Fibroblast of villous mesenchyme (primary cell): ENCODE data around the gene OVOL3. TPM values are rescaled to one million over a fixed set of nuclear protein-coding genes. Genes with fewer than 3 reads are reported as not detected.
A peak's percentile ranks its signal among the peaks of the same experiment; 100 is the strongest.

Experiments
- DNase-seq: peaks from one replicate; pipeline ENCODE4 v3.0.0-alpha.2; 2010; ENCODE audit warnings: low read depth
- H3K4me3 ChIP-seq: 2 replicates; pipeline ENCODE4 v1.5.1; 2011; ENCODE audit warnings: low read depth, mild to moderate bottlenecking, low read length
- CTCF ChIP-seq: IDR thresholded peaks from 2 replicates; pipeline ENCODE4 v1.5.1; 2012; ENCODE audit warnings: low read depth, mild to moderate bottlenecking, low read length; ENCODE audit not compliant: insufficient read depth
- total RNA-seq: library from RNA; depleted of rRNA; stranded (reverse); fragments of >200 nt; gene quantifications from 2 replicates; pipeline ENCODE4 v1.2.3, GENCODE V29; 2012

Gene OVOL3
- total RNA-seq, 1 donor: not detected

- DNase-seq: peak; percentile 100
- H3K4me3 ChIP-seq: peak within 1 kb of the TSS; percentile 97
- TF ChIP-seq CTCF: no peak
These were observed 3.9 kb downstream of the OVOL3 start, which contains the start of gene POLR2I for GRCh38 chr19:36114721-36115452. TSS of gene POLR2I (minus strand) at chr19:36114875. CDS start at chr19:36114856, 19 bp downstream.

DNA sequence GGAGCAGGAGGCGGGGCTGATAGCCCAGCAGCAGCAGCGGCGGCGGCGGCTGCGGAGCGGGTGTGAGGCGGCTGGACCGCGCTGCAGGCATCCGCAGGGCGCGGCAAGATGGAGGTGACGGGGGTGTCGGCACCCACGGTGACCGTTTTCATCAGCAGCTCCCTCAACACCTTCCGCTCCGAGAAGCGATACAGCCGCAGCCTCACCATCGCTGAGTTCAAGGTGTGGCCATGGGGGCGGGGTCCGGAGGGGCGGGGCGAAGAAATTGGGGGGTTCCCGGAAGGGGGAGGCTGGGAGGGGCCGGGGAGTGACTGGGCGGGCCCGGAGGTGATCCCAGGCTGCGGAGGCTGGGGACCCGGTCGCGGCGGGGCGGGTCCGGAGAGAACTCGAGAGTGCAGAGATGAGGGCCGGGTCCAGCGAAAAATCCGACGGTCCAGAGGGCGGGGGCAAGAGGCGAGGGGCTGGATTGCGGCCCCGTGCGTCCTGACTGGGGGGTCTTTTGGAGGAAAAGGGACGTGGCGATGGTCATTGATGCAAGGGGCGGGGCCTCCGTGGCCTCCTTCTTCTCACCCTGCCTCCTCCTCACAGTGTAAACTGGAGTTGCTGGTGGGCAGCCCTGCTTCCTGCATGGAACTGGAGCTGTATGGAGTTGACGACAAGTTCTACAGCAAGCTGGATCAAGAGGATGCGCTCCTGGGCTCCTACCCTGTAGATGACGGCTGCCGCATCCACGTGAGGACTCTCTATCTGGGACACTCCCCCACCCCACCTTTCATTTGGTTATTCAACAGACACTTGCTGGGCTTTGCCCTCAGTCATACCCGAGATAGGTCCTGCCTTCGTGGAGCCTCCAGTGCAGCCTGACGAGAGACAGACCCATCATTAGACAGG, 4.8 kb downstream of the OVOL3 start, which contains the start of gene TBCB:
TSS of gene TBCB (plus strand) at position 16 of the 891 bp plus-strand sequence. CDS start at position 109, 93 bp downstream.
- H3K4me3 ChIP-seq: peak within 1 kb of the TSS; percentile 97
- TF ChIP-seq CTCF: no peak
- DNase-seq: peak; percentile 32

DNA sequence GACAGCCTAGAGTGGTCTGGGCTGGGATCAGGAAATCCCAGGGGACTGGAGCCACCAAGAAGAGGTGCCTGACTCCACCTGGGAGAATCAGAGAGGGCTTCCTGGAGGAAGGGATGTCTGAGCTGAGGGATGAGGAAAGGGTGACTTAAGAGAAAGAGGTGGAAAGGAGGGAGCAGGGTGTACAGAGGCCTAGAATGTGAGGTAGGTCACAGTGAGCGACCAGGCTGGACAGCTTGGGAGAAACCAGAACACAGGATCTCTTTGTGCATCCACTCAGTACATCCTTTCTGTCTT, 5.3 kb downstream of the OVOL3 start:
- no peak for DNase-seq
- H3K4me3 ChIP-seq: peak overlapping the region; percentile 80
- TF ChIP-seq CTCF: no peak

DNA sequence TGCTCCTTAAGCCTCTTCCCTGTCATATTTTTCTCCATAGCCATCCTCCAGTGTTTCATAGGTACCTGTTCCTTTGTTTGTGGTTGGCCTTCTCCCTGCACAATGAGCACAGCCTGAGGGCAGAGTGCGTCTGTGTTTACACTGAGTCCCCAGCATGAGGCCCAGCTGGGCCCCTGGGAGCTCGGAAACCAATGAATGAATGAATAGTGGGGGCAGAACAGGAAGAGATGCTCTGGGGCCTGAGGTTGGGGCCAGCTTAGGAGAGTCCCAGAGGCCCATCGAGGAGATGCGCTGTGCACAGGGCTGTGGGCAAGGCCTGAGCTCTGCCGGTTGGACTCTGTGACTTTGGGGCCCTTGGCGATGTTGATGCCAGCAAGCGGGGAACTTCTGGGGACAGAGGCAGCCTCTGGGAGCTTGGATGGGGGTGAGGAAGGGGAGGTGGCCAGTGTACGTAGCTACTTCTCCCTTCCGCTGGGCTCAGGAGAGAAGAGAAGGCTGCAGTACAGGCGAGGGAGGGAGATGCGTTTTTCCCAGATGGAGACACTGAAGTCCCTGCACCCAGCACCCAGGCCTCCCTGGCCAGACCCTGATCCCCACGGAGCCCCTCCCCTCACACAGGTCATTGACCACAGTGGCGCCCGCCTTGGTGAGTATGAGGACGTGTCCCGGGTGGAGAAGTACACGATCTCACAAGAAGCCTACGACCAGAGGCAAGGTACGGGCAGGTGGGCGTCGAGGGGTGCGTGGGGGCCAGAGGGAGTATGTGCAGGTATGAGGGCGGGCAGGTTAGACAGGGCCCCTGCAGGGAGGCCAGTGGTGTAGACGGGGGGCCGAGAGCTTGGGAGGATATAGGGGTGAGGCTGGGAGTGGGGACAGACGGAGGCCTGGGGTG, 9.4 kb downstream of the OVOL3 start:
- no peak overlapping the region for H3K4me3 ChIP-seq
- TF ChIP-seq CTCF: no peak
- no peak for DNase-seq

DNA sequence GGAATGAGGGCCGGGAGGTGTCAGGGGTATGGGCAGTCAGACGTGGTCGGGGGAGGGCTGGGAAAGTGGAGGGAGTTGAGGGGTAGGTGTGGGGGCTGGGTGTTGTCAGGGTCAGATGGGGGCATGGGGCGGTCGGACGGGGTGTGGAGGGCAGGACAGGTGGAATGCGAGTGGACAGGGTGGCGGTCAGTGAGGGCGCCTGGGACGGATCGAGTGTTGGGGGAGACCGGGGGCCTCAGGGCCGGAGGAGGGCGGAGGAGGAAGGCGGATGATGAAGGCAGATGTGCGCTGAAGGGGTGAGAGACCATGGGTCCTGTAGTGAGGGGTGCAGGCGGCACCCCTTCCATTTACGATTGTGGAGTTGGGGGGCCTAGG, 10.0 kb downstream of the OVOL3 start:
- no peak overlapping the region for H3K4me3 ChIP-seq
- TF ChIP-seq CTCF: no peak
- DNase-seq: no peak

DNA sequence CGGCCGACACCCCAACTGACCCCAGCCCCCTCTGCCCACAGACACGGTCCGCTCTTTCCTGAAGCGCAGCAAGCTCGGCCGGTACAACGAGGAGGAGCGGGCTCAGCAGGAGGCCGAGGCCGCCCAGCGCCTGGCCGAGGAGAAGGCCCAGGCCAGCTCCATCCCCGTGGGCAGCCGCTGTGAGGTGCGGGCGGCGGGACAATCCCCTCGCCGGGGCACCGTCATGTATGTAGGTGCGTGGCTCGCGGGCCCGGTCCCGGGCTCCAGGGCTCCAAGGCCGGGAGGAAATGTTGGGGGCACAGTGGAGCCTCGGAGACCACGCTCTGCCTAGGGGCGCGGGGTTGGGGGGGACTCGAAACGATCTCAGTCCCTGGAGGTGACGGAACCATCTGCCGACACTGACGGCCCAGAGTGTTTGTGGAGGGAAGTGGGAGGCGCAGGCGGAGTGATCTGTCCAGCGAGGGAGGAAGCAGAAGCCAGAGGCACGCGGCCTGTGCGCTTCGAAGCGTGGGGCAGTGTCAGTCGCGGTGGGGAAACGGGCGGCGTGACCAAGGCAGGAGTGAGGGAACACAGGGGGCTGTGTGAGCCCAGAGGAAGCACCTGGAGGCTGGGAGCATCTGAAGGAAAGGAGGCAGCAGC, 10.7 kb downstream of the OVOL3 start:
- H3K4me3 ChIP-seq: no peak overlapping the region
- no peak for DNase-seq
- TF ChIP-seq CTCF: no peak
